Endothelial cell (in vitro differentiated cells): ENCODE measurements around the gene PEMT. TPM values are rescaled to one million over a fixed set of nuclear protein-coding genes. Genes with fewer than 3 reads are reported as not detected.

Source experiments
- DNase-seq: peaks from one replicate; pipeline ENCODE4 v3.0.0; 2021; ENCODE audit warnings: low spot score
- H3K27ac Mint-ChIP-seq: one replicate; pipeline ENCODE4 v1.8.0; 2021; ENCODE audit warnings: mixed read lengths, inconsistent platforms; ENCODE audit not compliant: unreplicated experiment
- H3K27me3 Mint-ChIP-seq: one replicate; pipeline ENCODE4 v1.8.0; 2021; ENCODE audit warnings: mild to moderate bottlenecking, moderate library complexity, mixed read lengths, inconsistent platforms; ENCODE audit not compliant: unreplicated experiment
- H3K36me3 Mint-ChIP-seq: one replicate; pipeline ENCODE4 v1.8.0; 2021; ENCODE audit warnings: mild to moderate bottlenecking, low read depth, mixed read lengths, inconsistent platforms; ENCODE audit not compliant: unreplicated experiment
- H3K4me1 Mint-ChIP-seq: one replicate; pipeline ENCODE4 v1.8.0; 2021; ENCODE audit warnings: mild to moderate bottlenecking, mixed read lengths, inconsistent platforms; ENCODE audit not compliant: unreplicated experiment
- H3K4me3 Mint-ChIP-seq: one replicate; pipeline ENCODE4 v1.8.0; 2021; ENCODE audit warnings: mild to moderate bottlenecking, mixed read lengths, inconsistent platforms; ENCODE audit not compliant: unreplicated experiment
- H3K9me3 Mint-ChIP-seq: one replicate; pipeline ENCODE4 v1.8.0; 2021; ENCODE audit warnings: mixed read lengths, inconsistent platforms; ENCODE audit not compliant: unreplicated experiment
- total RNA-seq: library from RNA; stranded (reverse); fragmentation: NEBNext Ultra II Directional; extraction: Animal tissue kit (Norgen Biotek cat#: 25700); gene quantifications from one replicate; pipeline ENCODE4 v1.2.1, GENCODE V29; 2021; ENCODE audit not compliant: unreplicated experiment
- TF ChIP-seq, protein P1 (sequence below): fragments of 200-600 bp; sonication (generic); IDR thresholded peaks from one replicate; pipeline ENCODE4 v1.5.0; 2021; ENCODE audit warnings: antibody characterized with exemption; ENCODE audit not compliant: unreplicated experiment

PEMT gene
- total RNA-seq, 1 donor from 2014 or later, result 29.7 TPM

GRCh38 chr17:17457680-17458079 lies 133.8 kb downstream of the PEMT start:
- H3K9me3 Mint-ChIP-seq, result no peaks in the 10 kb centered on the region
- H3K27ac Mint-ChIP-seq, result no peak overlapping the region
- no peak for DNase-seq
- H3K4me1 Mint-ChIP-seq, result peaks cover 3% of the 10 kb centered on the region
- peaks cover 4% of the 10 kb centered on the region for H3K27me3 Mint-ChIP-seq
- H3K36me3 Mint-ChIP-seq, result peaks cover 5% of the 10 kb centered on the region
- H3K4me3 Mint-ChIP-seq, result no peak overlapping the region
- TF ChIP-seq, protein P1, sequence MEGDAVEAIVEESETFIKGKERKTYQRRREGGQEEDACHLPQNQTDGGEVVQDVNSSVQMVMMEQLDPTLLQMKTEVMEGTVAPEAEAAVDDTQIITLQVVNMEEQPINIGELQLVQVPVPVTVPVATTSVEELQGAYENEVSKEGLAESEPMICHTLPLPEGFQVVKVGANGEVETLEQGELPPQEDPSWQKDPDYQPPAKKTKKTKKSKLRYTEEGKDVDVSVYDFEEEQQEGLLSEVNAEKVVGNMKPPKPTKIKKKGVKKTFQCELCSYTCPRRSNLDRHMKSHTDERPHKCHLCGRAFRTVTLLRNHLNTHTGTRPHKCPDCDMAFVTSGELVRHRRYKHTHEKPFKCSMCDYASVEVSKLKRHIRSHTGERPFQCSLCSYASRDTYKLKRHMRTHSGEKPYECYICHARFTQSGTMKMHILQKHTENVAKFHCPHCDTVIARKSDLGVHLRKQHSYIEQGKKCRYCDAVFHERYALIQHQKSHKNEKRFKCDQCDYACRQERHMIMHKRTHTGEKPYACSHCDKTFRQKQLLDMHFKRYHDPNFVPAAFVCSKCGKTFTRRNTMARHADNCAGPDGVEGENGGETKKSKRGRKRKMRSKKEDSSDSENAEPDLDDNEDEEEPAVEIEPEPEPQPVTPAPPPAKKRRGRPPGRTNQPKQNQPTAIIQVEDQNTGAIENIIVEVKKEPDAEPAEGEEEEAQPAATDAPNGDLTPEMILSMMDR, result no peak

DNA sequence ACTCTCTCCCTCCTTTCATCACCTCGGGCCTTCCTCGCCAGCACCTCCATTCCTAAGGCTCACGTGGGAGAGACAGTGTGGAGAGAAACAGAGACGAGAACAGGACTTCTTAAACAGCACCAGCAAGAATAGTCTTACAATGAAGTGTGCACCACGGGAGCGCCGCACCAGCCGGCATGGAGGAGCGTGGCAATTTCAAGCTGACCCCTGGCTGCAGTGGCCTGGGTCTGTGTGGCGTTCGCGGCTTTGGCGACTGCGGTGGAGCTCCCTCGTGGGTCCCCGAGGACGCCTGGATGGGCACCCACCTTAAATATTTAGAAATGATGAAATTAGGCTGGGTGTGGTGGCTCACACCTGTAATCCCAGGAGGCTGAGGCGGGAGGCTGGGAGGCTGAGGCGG lies 135.3 kb downstream of the PEMT start:
- H3K27me3 Mint-ChIP-seq, result peaks cover 4% of the 10 kb centered on the region
- DNase-seq, result no peak
- H3K4me1 Mint-ChIP-seq, result peaks cover 3% of the 10 kb centered on the region
- TF ChIP-seq, protein P1, result no peak
- peaks cover 5% of the 10 kb centered on the region for H3K36me3 Mint-ChIP-seq
- no peak overlapping the region for H3K27ac Mint-ChIP-seq
- H3K9me3 Mint-ChIP-seq, result no peaks in the 10 kb centered on the region
- no peak overlapping the region for H3K4me3 Mint-ChIP-seq

Other genes with a start within 250 kb of the PEMT start
- 14.2 TPM for gene MED9, start 114.7 kb downstream of the PEMT start, total RNA-seq
- 0.31 TPM for gene RASD1, start 95.3 kb downstream of the PEMT start, total RNA-seq
- 46.2 TPM for gene RAI1, start 89.8 kb upstream of the PEMT start, total RNA-seq
- gene SREBF1, start 245.3 kb upstream of the PEMT start, total RNA-seq, result 146 TPM